Pulmonary artery endothelial cell (primary cell): Measurements from ENCODE around the gene TECPR2. TPM values are rescaled to one million over a fixed set of nuclear protein-coding genes. Genes with fewer than 3 reads are reported as not detected.
"Not testable (repeated sequence)": the region's sequence is repeated elsewhere in the genome, so short reads cannot be mapped to it uniquely, and the experiment has no call there.

Experiments used
- DNase-seq: peaks from one replicate; pipeline ENCODE4 v3.0.0-alpha.2; 2011; ENCODE audit warnings: low read depth, low spot score
- total RNA-seq: library from RNA; depleted of rRNA; stranded (reverse); fragments of >200 nt; gene quantifications from 2 replicates; pipeline ENCODE4 v1.2.3, GENCODE V29; 2014

The TECPR2 gene
- 11.8 and 13.4 TPM in 2 replicates for total RNA-seq

GRCh38 chr14:102362545-102363181 is at the start of gene TECPR2, which contains the start of gene CINP:
Gene TECPR2, plus strand, starts transcription at chr14:102362941. Its CDS starts 13,781 bp downstream, at chr14:102376722.
Gene CINP, minus strand, starts transcription at chr14:102362890. Its CDS starts 39 bp downstream, at chr14:102362851.
- peak; percentile 82 for DNase-seq

GRCh38 chr14:102314242-102315011 is 48.3 kb upstream of the TECPR2 start:
- peak; percentile 35 for DNase-seq

- no peak for DNase-seq
Observed at GRCh38 chr14:102315121-102315520, 47.6 kb upstream of the TECPR2 start.

- no peak for DNase-seq
Observed at GRCh38 chr14:102316338-102316742, 46.4 kb upstream of the TECPR2 start.

GRCh38 chr14:102316743-102317563 is 45.8 kb upstream of the TECPR2 start:
- DNase-seq: peak; percentile 58

- no peak for DNase-seq
Observed at GRCh38 chr14:102317564-102318248, 45.0 kb upstream of the TECPR2 start.

- DNase-seq: no peak
Observed at GRCh38 chr14:102318781-102319276, 43.9 kb upstream of the TECPR2 start.

- peak; percentile 75 for DNase-seq
Observed at GRCh38 chr14:102319351-102320032, 43.2 kb upstream of the TECPR2 start, which contains the start of gene ZNF839. Gene ZNF839, plus strand, starts transcription at chr14:102319746. Its CDS starts 20 bp downstream, at chr14:102319766.

GRCh38 chr14:102320033-102320660 is 42.6 kb upstream of the TECPR2 start:
- DNase-seq: no peak

GRCh38 chr14:102320671-102321455 is 41.9 kb upstream of the TECPR2 start:
- no peak for DNase-seq

- no peak for DNase-seq
Observed at GRCh38 chr14:102321456-102322422, 41.0 kb upstream of the TECPR2 start.

- peak; percentile 32 for DNase-seq
Observed at GRCh38 chr14:102323102-102323501, 39.6 kb upstream of the TECPR2 start.

- DNase-seq: no peak
Observed at GRCh38 chr14:102325791-102326345, 36.9 kb upstream of the TECPR2 start.

- DNase-seq: no peak
Observed at GRCh38 chr14:102326583-102326982, 36.2 kb upstream of the TECPR2 start.

- DNase-seq: not testable (repeated sequence)
Observed at GRCh38 chr14:102329381-102329780, 33.4 kb upstream of the TECPR2 start.

GRCh38 chr14:102330806-102331205 is 31.9 kb upstream of the TECPR2 start:
- no peak for DNase-seq

- no peak for DNase-seq
Observed at GRCh38 chr14:102333390-102333789, 29.4 kb upstream of the TECPR2 start.
